HepG2 (cell line): Measurements from ENCODE around the gene STX5. TPM values are rescaled to one million over a fixed set of nuclear protein-coding genes. Genes with fewer than 3 reads are reported as not detected.

Experiments
- ISL2 ChIP-seq: sonication (generic); formaldehyde crosslinking; IDR thresholded peaks from 2 replicates; pipeline ENCODE4 v1.5.0; 2020; ENCODE audit warnings: missing genetic modification reagents
- MAFG ChIP-seq: sonication (generic); formaldehyde crosslinking; IDR thresholded peaks from 2 replicates; pipeline ENCODE4 v1.5.1; 2020; ENCODE audit warnings: mild to moderate bottlenecking, missing genetic modification reagents
- MAX ChIP-seq: IDR thresholded peaks from 2 replicates; pipeline ENCODE4 v1.6.1; 2012; ENCODE audit warnings: inconsistent platforms
- MTF2 ChIP-seq: sonication (generic); formaldehyde crosslinking; IDR thresholded peaks from 2 replicates; pipeline ENCODE4 v1.5.0; 2020; ENCODE audit warnings: missing genetic modification reagents, borderline replicate concordance
- PCBP2 ChIP-seq: fragments of 200-400 bp; formaldehyde crosslinking; optimal IDR thresholded peaks from 2 replicates; pipeline ENCODE3; 2018; ENCODE audit warnings: low read length, low read depth; ENCODE audit not compliant: poor library complexity, severe bottlenecking
- POLR2AphosphoS5 ChIP-seq: IDR thresholded peaks from 2 replicates; pipeline ENCODE4 v1.6.1; 2012; ENCODE audit warnings: low read depth, low read length
- RFX5 ChIP-seq: IDR thresholded peaks from 2 replicates; pipeline ENCODE4 v1.6.1; 2011; ENCODE audit warnings: low read depth, low read length, improper control_type of control experiment
- RFXANK ChIP-seq: IDR thresholded peaks from 2 replicates; pipeline ENCODE4 v1.6.1; 2016
- RFXAP ChIP-seq: sonication (generic); formaldehyde crosslinking; IDR thresholded peaks from 2 replicates; pipeline ENCODE4 v1.4.0; 2020; ENCODE audit warnings: missing genetic modification reagents, borderline replicate concordance
- SIN3A ChIP-seq: IDR thresholded peaks from 2 replicates; pipeline ENCODE4 v1.6.1; 2011; ENCODE audit warnings: low read depth, mild to moderate bottlenecking, control low read depth, low read length, borderline replicate concordance
- SMARCE1 ChIP-seq: fragments of 450-650 bp; IDR thresholded peaks from 2 replicates; pipeline ENCODE4 v1.6.1; 2017; ENCODE audit warnings: borderline replicate concordance
- SNAI1 ChIP-seq: sonication (generic); formaldehyde crosslinking; IDR thresholded peaks from 2 replicates; pipeline ENCODE4 v1.5.0; 2020; ENCODE audit warnings: mild to moderate bottlenecking, missing genetic modification reagents, borderline replicate concordance
- SRY ChIP-seq: sonication (generic); formaldehyde crosslinking; IDR thresholded peaks from 2 replicates; pipeline ENCODE4 v1.8.0; 2022; ENCODE audit warnings: mild to moderate bottlenecking, missing genetic modification reagents
- TBX3 ChIP-seq: fragments of 450-650 bp; IDR thresholded peaks from 2 replicates; pipeline ENCODE4 v1.6.1; 2017; ENCODE audit warnings: antibody characterized with exemption, mild to moderate bottlenecking, inconsistent platforms, borderline replicate concordance
- ZBTB25 ChIP-seq: IDR thresholded peaks from 2 replicates; pipeline ENCODE4 v1.6.1; 2018; ENCODE audit warnings: missing genetic modification reagents
- ZFP41 ChIP-seq: sonication (generic); formaldehyde crosslinking; IDR thresholded peaks from 2 replicates; pipeline ENCODE4 v1.4.0; 2020; ENCODE audit warnings: mild to moderate bottlenecking, missing genetic modification reagents, borderline replicate concordance
- ZFYVE20 ChIP-seq: sonication (generic); formaldehyde crosslinking; IDR thresholded peaks from 2 replicates; pipeline ENCODE4 v1.8.0; 2023; ENCODE audit warnings: low read depth, mild to moderate bottlenecking, moderate library complexity, missing genetic modification reagents, borderline replicate concordance
- ZNF138 ChIP-seq: sonication (generic); formaldehyde crosslinking; IDR thresholded peaks from 2 replicates; pipeline ENCODE4 v1.5.0; 2020; ENCODE audit warnings: mild to moderate bottlenecking, low read depth, missing genetic modification reagents
- ZNF460 ChIP-seq: sonication (generic); formaldehyde crosslinking; IDR thresholded peaks from 2 replicates; pipeline ENCODE4 v1.5.1; 2020; ENCODE audit warnings: missing genetic modification reagents, mild to moderate bottlenecking, borderline replicate concordance
- ZNF709 ChIP-seq: sonication (generic); formaldehyde crosslinking; IDR thresholded peaks from 2 replicates; pipeline ENCODE4 v1.5.0; 2020; ENCODE audit warnings: mild to moderate bottlenecking, missing genetic modification reagents
- polyA plus RNA-seq, 8 experiments: library from polyadenylated mRNA; depleted of rRNA in 3 of 8; stranded (reverse) in 7 of 8; unstranded in 1 of 8; fragments of >200 nt; fragmentation: Illumina TruSeq in 4 of 8; extraction: Trizol in 4 of 8; gene quantifications; 2 replicates each; pipeline versions ENCODE4 v1.2.1 to v1.2.3, GENCODE V29; 2011 to 2016; ENCODE audit warnings: low read depth in 4 of 8, missing spikeins in 1 of 8, mixed read lengths in 1 of 8; ENCODE audit not compliant: insufficient read depth in 1 of 8
- total RNA-seq, 5 experiments: library from RNA; depleted of rRNA; stranded (reverse); fragments of >200 nt; fragmentation: Illumina TruSeq; extraction: Trizol; gene quantifications; 2 replicates each; pipeline ENCODE4 v1.2.3, GENCODE V29; 2016; ENCODE audit warnings: low read depth in 1 of 5
- TF ChIP-seq, protein P1 (sequence below): sonication (generic); formaldehyde crosslinking; IDR thresholded peaks from 2 replicates; pipeline ENCODE4 v1.4.0; 2020; ENCODE audit warnings: mild to moderate bottlenecking, missing genetic modification reagents
- TF ChIP-seq, protein P2 (sequence below): sonication (generic); formaldehyde crosslinking; IDR thresholded peaks from 2 replicates; pipeline ENCODE4 v1.4.0; 2020; ENCODE audit warnings: missing genetic modification reagents
- TF ChIP-seq, protein P3 (sequence below): sonication (generic); formaldehyde crosslinking; IDR thresholded peaks from 2 replicates; pipeline ENCODE4 v1.8.0; 2022; ENCODE audit warnings: missing genetic modification reagents, mild to moderate bottlenecking, borderline replicate concordance

Gene STX5
- total and polyA plus RNA-seq, 2 of the 13 experiments (the other 11 are each of a cell fraction or from before 2014, with no cell fraction given): 26.9 to 30.0 TPM

GRCh38 chr11:62839050-62839945 is 7.4 kb upstream of the STX5 start, which contains the start of gene WDR74 (continued):
- TF ChIP-seq, protein P1, sequence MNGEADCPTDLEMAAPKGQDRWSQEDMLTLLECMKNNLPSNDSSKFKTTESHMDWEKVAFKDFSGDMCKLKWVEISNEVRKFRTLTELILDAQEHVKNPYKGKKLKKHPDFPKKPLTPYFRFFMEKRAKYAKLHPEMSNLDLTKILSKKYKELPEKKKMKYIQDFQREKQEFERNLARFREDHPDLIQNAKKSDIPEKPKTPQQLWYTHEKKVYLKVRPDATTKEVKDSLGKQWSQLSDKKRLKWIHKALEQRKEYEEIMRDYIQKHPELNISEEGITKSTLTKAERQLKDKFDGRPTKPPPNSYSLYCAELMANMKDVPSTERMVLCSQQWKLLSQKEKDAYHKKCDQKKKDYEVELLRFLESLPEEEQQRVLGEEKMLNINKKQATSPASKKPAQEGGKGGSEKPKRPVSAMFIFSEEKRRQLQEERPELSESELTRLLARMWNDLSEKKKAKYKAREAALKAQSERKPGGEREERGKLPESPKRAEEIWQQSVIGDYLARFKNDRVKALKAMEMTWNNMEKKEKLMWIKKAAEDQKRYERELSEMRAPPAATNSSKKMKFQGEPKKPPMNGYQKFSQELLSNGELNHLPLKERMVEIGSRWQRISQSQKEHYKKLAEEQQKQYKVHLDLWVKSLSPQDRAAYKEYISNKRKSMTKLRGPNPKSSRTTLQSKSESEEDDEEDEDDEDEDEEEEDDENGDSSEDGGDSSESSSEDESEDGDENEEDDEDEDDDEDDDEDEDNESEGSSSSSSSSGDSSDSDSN (CRISPR knock-in tag): peak; percentile 84
- no peak; the same call in 1 of the 2 replicates for TF ChIP-seq ZNF460
- no peak for TF ChIP-seq PCBP2
- TF ChIP-seq, protein P2, sequence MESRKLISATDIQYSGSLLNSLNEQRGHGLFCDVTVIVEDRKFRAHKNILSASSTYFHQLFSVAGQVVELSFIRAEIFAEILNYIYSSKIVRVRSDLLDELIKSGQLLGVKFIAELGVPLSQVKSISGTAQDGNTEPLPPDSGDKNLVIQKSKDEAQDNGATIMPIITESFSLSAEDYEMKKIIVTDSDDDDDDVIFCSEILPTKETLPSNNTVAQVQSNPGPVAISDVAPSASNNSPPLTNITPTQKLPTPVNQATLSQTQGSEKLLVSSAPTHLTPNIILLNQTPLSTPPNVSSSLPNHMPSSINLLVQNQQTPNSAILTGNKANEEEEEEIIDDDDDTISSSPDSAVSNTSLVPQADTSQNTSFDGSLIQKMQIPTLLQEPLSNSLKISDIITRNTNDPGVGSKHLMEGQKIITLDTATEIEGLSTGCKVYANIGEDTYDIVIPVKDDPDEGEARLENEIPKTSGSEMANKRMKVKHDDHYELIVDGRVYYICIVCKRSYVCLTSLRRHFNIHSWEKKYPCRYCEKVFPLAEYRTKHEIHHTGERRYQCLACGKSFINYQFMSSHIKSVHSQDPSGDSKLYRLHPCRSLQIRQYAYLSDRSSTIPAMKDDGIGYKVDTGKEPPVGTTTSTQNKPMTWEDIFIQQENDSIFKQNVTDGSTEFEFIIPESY (CRISPR knock-in tag): no peak; the same call in 1 of the 2 replicates
- TF ChIP-seq RFXAP: peak; percentile 89; the same call in 1 of the 2 replicates
- TF ChIP-seq SRY (CRISPR knock-in tag): peak; percentile 85; the same call in 1 of the 2 replicates
- TF ChIP-seq TBX3: no peak
- TF ChIP-seq, protein P3, sequence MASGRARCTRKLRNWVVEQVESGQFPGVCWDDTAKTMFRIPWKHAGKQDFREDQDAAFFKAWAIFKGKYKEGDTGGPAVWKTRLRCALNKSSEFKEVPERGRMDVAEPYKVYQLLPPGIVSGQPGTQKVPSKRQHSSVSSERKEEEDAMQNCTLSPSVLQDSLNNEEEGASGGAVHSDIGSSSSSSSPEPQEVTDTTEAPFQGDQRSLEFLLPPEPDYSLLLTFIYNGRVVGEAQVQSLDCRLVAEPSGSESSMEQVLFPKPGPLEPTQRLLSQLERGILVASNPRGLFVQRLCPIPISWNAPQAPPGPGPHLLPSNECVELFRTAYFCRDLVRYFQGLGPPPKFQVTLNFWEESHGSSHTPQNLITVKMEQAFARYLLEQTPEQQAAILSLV (CRISPR knock-in tag): peak; percentile 94; the same call in 1 of the 2 replicates
- no peak for TF ChIP-seq ZBTB25 (CRISPR knock-in tag)
- TF ChIP-seq MAFG (CRISPR knock-in tag): no peak
- TF ChIP-seq ZFYVE20 (CRISPR knock-in tag): no peak
- TF ChIP-seq RFXANK: no peak; the same call in 1 of the 2 replicates
- TF ChIP-seq RFX5: 0 out of 2 replicates have a peak, but pooled peaks have one; percentile 54
- TF ChIP-seq ZNF138 (CRISPR knock-in tag): peak; percentile 88; the same call in 1 of the 2 replicates
- TF ChIP-seq MTF2: no peak
- TF ChIP-seq MAX: peak; percentile 99
- TF ChIP-seq SNAI1 (CRISPR knock-in tag): peak; percentile 65; the same call in 1 of the 2 replicates
- TF ChIP-seq ZFP41 (CRISPR knock-in tag): no peak
- TF ChIP-seq SIN3A: peak; percentile 96
- TF ChIP-seq ZNF709 (CRISPR knock-in tag): peak; percentile 26; the same call in 1 of the 2 replicates
- peak; percentile 69 for TF ChIP-seq ISL2 (CRISPR knock-in tag)
- peak; percentile 96 for TF ChIP-seq POLR2AphosphoS5
- no peak for TF ChIP-seq SMARCE1
